Endometrial microvascular endothelial cells (primary cell): ENCODE data around the gene SLC17A3. TPM values are rescaled to one million over a fixed set of nuclear protein-coding genes. Genes with fewer than 3 reads are reported as not detected.

ENCODE experiments used
- in situ Hi-C: cut with HindIII; loops from 2 replicates; pipeline ENCODE4 v1.10.0; 2017; ENCODE audit warnings: low sequenced_read_pairs, low pct_unique_long_range_greater_than_20kb; ENCODE audit errors: inconsistent ontology term
- total RNA-seq: library from RNA; depleted of rRNA; stranded (reverse); fragments of >200 nt; gene quantifications from one replicate; pipeline ENCODE4 v1.2.3, GENCODE V29; 2015; ENCODE audit errors: inconsistent ontology term

SLC17A3 gene
- not detected for total RNA-seq

- in situ Hi-C loops, result no loop called here
Measured at GRCh38 chr6:25874118-25874517, at the start of gene SLC17A3. TSS of gene SLC17A3 (minus strand) at chr6:25874243. CDS start at chr6:25868387, 5,856 bp downstream.

- in situ Hi-C loops, result no loop called here
Measured at GRCh38 chr6:25922301-25922700, 48.3 kb upstream of the SLC17A3 start.

- in situ Hi-C loops, result no loop called here
Measured at GRCh38 chr6:25921525-25922203, 47.6 kb upstream of the SLC17A3 start.

- in situ Hi-C loops, result no loop called here
Measured at GRCh38 chr6:25919657-25920056, 45.6 kb upstream of the SLC17A3 start.

- in situ Hi-C loops, result no loop called here
Measured at GRCh38 chr6:25918083-25918683, 44.1 kb upstream of the SLC17A3 start.

- in situ Hi-C loops, result no loop called here
Measured at GRCh38 chr6:25916789-25917490, 42.9 kb upstream of the SLC17A3 start.

- in situ Hi-C loops, result no loop called here
Measured at GRCh38 chr6:25916330-25916729, 42.3 kb upstream of the SLC17A3 start.

- in situ Hi-C loops, result no loop called here
Measured at GRCh38 chr6:25913741-25914140, 39.7 kb upstream of the SLC17A3 start.

- in situ Hi-C loops, result no loop called here
Measured at GRCh38 chr6:25911351-25911750, 37.3 kb upstream of the SLC17A3 start.

- in situ Hi-C loops, result no loop called here
Measured at GRCh38 chr6:25907475-25908014, 33.5 kb upstream of the SLC17A3 start.

- in situ Hi-C loops, result no loop called here
Measured at GRCh38 chr6:25903467-25904099, 29.5 kb upstream of the SLC17A3 start.

GRCh38 chr6:25902071-25902470 lies 28.0 kb upstream of the SLC17A3 start:
- in situ Hi-C loops, result no loop called here

GRCh38 chr6:25900843-25901242 lies 26.8 kb upstream of the SLC17A3 start:
- in situ Hi-C loops, result no loop called here

- in situ Hi-C loops, result loop anchor here (25.0 kb wide), 1 partner anchor 112 kb away; no protein-coding TSS in a partner anchor
Measured at GRCh38 chr6:25899580-25900408, 25.8 kb upstream of the SLC17A3 start.

- in situ Hi-C loops, result loop anchor here (25.0 kb wide), 1 partner anchor 112 kb away; no protein-coding TSS in a partner anchor
Measured at GRCh38 chr6:25899123-25899522, 25.1 kb upstream of the SLC17A3 start.

- in situ Hi-C loops, result loop anchor here (25.0 kb wide), 1 partner anchor 111 kb away; no protein-coding TSS in a partner anchor
Measured at GRCh38 chr6:25898289-25898977, 24.4 kb upstream of the SLC17A3 start.

- in situ Hi-C loops, result loop anchor here (25.0 kb wide), 1 partner anchor 109 kb away; no protein-coding TSS in a partner anchor
Measured at GRCh38 chr6:25896252-25896651, 22.2 kb upstream of the SLC17A3 start.

- in situ Hi-C loops, result loop anchor here (25.0 kb wide), 1 partner anchor 108 kb away; no protein-coding TSS in a partner anchor
Measured at GRCh38 chr6:25895771-25896170, 21.7 kb upstream of the SLC17A3 start.
